Spinal cord (tissue), 10 donors: Measurements from ENCODE around the gene NUTM2D. TPM values are rescaled to one million over a fixed set of nuclear protein-coding genes. Genes with fewer than 3 reads are reported as not detected.
"Not testable (repeated sequence)": the region's sequence is repeated elsewhere in the genome, so short reads cannot be mapped to it uniquely, and the experiment has no call there.

Source experiments
- DNase-seq, 6 donors: peaks; one replicate each; pipeline versions ENCODE4 v3.0.0 to v3.0.0-alpha.2; 2013 to 2015; ENCODE audit warnings: low spot score in 6 of 6, low read depth in 4 of 6
- H3K27ac ChIP-seq: one replicate; pipeline ENCODE4 v1.5.1; 2013; ENCODE audit warnings: low read depth, low read length, control low read depth
- H3K27me3 ChIP-seq: one replicate; pipeline ENCODE4 v1.6.1; 2013; ENCODE audit warnings: low read length; ENCODE audit not compliant: control insufficient read depth, insufficient read depth
- H3K36me3 ChIP-seq: one replicate; pipeline ENCODE4 v1.6.1; 2013; ENCODE audit warnings: low read length; ENCODE audit not compliant: control insufficient read depth, insufficient read depth
- H3K4me1 ChIP-seq: one replicate; pipeline ENCODE4 v1.6.1; 2013; ENCODE audit warnings: low read length; ENCODE audit not compliant: control insufficient read depth, insufficient read depth
- H3K4me3 ChIP-seq: one replicate; pipeline ENCODE4 v1.5.1; 2013; ENCODE audit warnings: low read depth, low read length, control low read depth
- H3K9me3 ChIP-seq: one replicate; pipeline ENCODE4 v1.6.1; 2013; ENCODE audit warnings: low read length; ENCODE audit not compliant: control insufficient read depth, insufficient read depth
- WGBS: methylation state at CpG from one replicate; pipeline ENCODE4 v1.1.5; 2013; ENCODE audit warnings: missing lambda C conversion rate; ENCODE audit not compliant: insufficient coverage; 5-methylcytosine and 5-hydroxymethylcytosine counted together
- polyA plus RNA-seq, 2 donors: library from polyadenylated mRNA; unstranded; fragments of 120-200 nt; gene quantifications; one replicate each; pipeline ENCODE4 v1.2.1, GENCODE V29; 2013; ENCODE audit not compliant: insufficient read length in 2 of 2
- total RNA-seq, 2 donors: library from RNA; depleted of rRNA in 1 of 2; stranded (reverse); fragments of 120-200 nt in 1 of 2; fragments of >200 nt in 1 of 2; gene quantifications; one replicate each; pipeline versions ENCODE4 v1.2.3 to v1.2.4, GENCODE V29; 2013 to 2014
- donor health status: healthy.

NUTM2D gene
- total and polyA plus RNA-seq, 4 donors: 3.6 to 20.4 (median 14.0) TPM

DNA sequence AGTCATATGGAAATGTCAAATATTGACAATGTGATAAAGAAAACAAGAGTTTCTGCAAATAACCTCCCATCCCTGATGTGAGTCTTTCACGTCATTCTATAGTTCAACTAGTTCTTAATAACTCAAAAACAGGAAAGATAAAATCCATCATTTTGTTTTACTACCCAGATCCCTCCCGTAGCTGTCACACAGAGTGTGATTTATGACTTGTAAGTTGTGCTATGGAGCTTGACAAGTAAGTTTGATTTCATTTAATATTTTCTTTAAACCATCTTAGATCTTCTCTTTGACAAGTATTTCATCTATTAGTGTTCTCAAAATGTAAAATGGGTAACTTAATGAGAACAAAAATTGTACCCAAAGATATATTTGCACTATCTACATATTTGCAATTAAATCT lies 28.4 kb upstream of the NUTM2D start:
- H3K36me3 ChIP-seq, H3K4me1 ChIP-seq, H3K27me3 ChIP-seq, H3K4me3 ChIP-seq, H3K27ac ChIP-seq, DNase-seq, H3K9me3 ChIP-seq: not testable (repeated sequence)
- no CpG with 5 or more reads among the region's 2 CpGs for WGBS

DNA sequence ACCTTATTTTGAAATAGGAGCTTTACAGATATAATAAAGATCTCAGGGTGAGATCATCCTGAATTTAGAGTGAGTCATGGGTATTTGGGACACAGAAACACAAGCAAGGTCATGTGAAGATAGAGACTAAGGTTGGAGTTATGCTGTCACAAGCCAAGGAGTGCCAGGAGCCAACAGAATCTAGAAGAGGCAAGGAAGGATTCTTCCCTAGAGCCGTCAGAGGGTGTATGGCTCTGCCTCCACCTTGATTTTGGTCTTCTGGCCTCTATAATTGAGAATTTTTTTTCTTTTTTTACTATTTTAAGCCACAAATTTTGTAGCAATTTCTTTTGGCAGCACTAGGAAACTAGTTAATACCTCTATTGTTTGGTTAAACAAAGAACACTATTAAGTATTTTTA lies 24.9 kb upstream of the NUTM2D start:
- not testable (repeated sequence) for H3K9me3 ChIP-seq, DNase-seq, H3K4me1 ChIP-seq, H3K36me3 ChIP-seq, H3K27ac ChIP-seq, H3K27me3 ChIP-seq, H3K4me3 ChIP-seq
- WGBS: no CpG with 5 or more reads among the region's 1 CpG

DNA sequence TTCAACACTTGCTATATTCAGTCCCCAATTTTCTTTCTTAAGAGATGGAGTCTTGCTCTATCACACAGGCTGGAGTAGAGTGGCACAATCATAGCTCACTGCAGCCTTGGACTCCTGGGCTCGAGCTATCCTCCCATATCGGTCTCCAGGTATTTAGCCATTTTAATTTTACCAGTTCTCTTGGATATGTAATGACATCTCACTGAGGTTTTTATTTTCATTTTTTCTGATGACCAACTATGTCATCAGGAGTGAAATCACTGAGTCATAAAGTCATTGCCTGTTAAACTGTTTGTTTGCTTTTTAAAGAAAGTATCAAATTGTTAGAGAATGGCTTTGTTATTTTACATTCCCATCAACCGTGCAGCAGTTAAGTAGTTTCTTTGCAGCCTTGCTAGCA lies 17.1 kb upstream of the NUTM2D start:
- not testable (repeated sequence) for H3K27me3 ChIP-seq, H3K4me3 ChIP-seq, H3K4me1 ChIP-seq, H3K9me3 ChIP-seq, H3K27ac ChIP-seq, H3K36me3 ChIP-seq, DNase-seq
- WGBS: no CpG with 5 or more reads among the region's 3 CpGs

DNA sequence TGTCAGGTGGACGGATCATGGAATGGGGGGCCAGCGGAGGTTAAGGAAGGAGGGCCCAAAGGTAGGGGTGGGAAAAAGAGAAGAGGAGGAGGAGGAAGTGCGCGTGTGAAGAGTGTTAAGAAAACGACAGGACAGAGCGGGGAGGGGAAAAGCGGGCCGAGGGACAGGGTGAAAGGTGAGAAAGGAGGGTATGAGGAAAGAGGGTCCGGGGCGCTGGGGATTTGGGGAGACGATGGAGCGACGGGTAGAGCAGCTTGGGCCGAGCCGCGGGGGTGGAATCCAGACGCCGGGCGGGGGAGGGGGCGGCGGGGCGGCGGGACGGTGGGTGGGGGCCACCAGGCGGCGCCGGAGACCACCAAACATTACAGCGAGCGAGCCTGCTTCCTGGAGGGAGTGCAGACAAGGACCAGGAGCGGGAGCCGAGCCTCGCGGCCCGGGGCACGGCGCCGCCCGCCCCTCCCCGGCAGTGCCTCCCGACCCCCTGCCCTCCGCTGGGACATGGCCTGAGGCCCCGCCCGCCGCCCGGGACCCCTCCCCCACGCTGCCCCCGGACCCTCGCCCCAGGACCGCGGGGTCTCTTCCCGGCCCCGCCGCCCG lies 15.9 kb upstream of the NUTM2D start:
- no CpG with 5 or more reads among the region's 54 CpGs for WGBS
- not testable (repeated sequence) for H3K4me1 ChIP-seq, H3K27me3 ChIP-seq, H3K9me3 ChIP-seq, H3K27ac ChIP-seq, H3K36me3 ChIP-seq
- H3K4me3 ChIP-seq: peak overlapping the region; percentile 45
- DNase-seq: peak in 1 of 6 donors; percentile 3

- WGBS: 0% methylated on average over 26 of the region's 43 CpGs
- H3K27ac ChIP-seq: peak overlapping the region; percentile 71
Measured at GRCh38 chr10:87342249-87342710, 15.3 kb upstream of the NUTM2D start.

GRCh38 chr10:87342711-87343258 lies 14.8 kb upstream of the NUTM2D start:
- peak overlapping the region; percentile 71 for H3K27ac ChIP-seq
- H3K27me3 ChIP-seq, H3K9me3 ChIP-seq, H3K4me1 ChIP-seq, H3K36me3 ChIP-seq: not testable (repeated sequence)
- H3K4me3 ChIP-seq: peak overlapping the region; percentile 45
- DNase-seq: peak; percentile 41 to 94 (median 67)
- 0% methylated on average over 40 of the region's 65 CpGs for WGBS

More at GRCh38 chr10:87342249-87342710, 15.3 kb upstream of the NUTM2D start:
- not testable (repeated sequence) for H3K4me1 ChIP-seq, H3K27me3 ChIP-seq, H3K9me3 ChIP-seq, H3K36me3 ChIP-seq
- H3K4me3 ChIP-seq: peak overlapping the region; percentile 45
- peak; percentile 49 to 97 (median 60) for DNase-seq

GRCh38 chr10:87345743-87346142 lies 11.8 kb upstream of the NUTM2D start:
- H3K36me3 ChIP-seq, H3K4me3 ChIP-seq, H3K27ac ChIP-seq, H3K27me3 ChIP-seq, H3K4me1 ChIP-seq, H3K9me3 ChIP-seq, DNase-seq: not testable (repeated sequence)
- WGBS: no CpG with 5 or more reads among the region's 1 CpG

DNA sequence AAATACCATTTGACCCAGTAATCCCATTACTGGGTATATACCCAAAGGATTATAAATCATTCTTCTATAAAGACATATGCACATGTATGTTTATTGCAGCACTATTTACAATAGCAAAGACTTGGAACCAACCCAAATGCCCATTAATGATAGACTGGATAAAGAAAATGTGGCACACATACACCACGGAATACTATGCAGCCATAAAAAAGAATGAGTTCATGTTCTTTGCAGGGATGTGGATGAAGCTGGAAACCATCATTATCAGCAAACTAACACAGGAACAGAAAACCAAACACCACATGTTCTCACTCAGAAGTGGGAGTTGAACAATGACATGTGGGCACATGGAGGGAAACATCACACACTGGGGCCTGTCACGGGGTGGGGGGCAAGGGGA lies 7.4 kb upstream of the NUTM2D start:
- no CpG with 5 or more reads among the region's 2 CpGs for WGBS
- not testable (repeated sequence) for H3K27me3 ChIP-seq, H3K4me1 ChIP-seq, DNase-seq, H3K9me3 ChIP-seq, H3K4me3 ChIP-seq, H3K36me3 ChIP-seq, H3K27ac ChIP-seq

GRCh38 chr10:87352825-87353224 lies 4.7 kb upstream of the NUTM2D start:
- not testable (repeated sequence) for H3K27me3 ChIP-seq, H3K4me1 ChIP-seq, H3K9me3 ChIP-seq, DNase-seq, H3K4me3 ChIP-seq, H3K27ac ChIP-seq, H3K36me3 ChIP-seq
- no CpG with 5 or more reads among the region's 3 CpGs for WGBS

DNA sequence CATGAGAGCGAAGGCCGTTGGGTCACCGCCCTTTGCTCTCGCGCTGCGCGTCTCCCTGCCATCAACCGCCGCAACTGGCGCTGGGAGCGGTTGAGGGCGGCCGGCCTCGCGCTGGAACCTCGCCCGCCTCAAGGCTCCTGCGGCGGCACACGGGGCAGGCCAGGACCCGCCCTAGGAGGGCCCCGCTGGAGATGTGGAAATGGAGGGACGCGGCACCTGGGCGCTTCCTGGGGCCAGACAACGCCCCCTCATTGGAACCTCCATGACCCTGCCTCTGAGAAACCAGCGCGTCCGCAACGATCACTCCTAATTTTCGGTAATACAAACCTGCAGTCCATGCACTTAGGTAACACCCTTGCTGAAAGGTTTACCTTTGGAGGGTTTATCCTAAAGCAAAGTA lies 2.4 kb upstream of the NUTM2D start:
- not testable (repeated sequence) for H3K27ac ChIP-seq, H3K9me3 ChIP-seq, DNase-seq, H3K4me3 ChIP-seq, H3K4me1 ChIP-seq, H3K36me3 ChIP-seq, H3K27me3 ChIP-seq
- WGBS: 67% methylated on average over 3 of the region's 31 CpGs
